ENCODE results near the gene TTBK1.

TTBK1 gene

DNA sequence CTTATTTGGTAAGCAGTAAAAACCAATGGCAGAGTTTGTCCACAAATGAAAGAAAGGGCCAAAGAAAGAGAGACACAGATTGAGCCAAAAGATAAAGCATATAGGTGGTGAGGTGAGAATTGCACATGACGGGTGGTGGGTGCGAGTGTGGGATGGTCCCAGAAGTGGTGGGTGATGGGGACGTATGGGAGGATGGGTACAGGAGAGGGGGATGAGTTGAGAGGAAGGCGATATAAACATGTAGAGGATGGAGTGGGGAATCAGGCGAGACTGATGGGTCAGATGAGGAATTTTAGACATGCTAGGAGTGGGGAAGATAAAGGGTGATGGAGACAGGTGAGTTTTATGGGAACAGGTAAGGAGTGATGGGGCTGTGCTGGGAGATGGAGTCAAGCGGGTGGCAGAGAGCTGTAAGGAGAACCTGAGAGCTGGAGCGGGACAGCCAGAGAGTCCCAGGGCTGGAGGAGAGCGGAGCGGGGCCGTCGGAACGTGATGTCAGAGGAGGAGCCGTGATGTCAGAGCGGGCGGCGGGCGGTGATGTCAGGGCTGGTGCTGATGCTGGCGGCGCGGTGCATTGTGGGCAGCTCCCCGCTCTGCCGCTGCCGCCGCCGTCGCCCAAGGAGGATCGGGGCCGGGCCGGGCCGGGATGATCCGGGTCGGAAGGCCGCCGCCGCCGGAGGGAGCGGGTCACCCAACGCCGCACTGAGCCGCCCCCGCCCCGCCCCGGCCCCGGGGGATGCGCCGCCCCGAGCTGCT, at the start of gene TTBK1:
TSS of gene TTBK1 (plus strand) at position 574 of the 756 bp plus-strand sequence. CDS start 3,180 bp downstream, outside the sequence.
- no peak for DNase-seq (ENCODE audit: low read depth)

DNA sequence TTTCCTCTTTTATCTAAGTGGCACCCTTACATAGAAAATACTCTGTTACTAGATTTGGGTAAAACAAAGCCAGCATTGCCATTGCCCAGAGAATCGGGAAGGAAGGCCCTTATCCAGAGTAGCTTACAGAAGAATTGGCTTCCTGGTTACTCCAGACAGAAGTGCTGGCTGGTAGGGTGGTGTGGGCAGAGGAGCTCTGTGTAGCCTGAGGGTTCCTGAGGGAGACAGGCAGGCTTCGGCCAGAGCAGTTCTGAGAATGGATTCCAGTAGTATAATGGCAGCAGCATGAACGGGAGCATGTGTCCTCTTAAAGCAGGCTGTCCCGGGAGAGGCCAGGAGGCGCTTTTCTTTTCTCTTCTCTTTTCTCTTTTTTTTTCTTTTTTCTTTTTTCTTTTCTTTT, 49.4 kb upstream of the TTBK1 start:
- no peak for DNase-seq (ENCODE audit: low read depth)

DNA sequence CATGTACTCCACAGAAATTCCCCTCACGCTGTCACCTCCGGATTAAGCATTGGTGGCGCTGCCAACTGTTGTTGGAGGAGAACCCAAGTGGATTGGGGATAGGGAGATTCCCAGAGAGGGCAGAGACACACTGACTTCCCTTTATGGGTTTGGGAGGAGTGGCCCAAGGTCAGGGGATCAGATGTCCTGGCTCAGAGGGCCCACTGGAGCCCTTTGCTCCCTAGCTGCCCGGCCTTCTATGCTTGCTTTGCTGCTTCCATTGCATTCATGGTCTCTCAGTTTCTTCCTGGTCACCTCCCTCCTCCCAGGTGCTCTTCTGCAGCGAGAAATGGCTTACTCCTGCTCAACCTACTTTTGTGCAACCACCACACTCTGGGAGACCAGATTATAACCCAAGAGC, 46.9 kb upstream of the TTBK1 start:
- DNase-seq (ENCODE audit: low read depth) = no peak

DNA sequence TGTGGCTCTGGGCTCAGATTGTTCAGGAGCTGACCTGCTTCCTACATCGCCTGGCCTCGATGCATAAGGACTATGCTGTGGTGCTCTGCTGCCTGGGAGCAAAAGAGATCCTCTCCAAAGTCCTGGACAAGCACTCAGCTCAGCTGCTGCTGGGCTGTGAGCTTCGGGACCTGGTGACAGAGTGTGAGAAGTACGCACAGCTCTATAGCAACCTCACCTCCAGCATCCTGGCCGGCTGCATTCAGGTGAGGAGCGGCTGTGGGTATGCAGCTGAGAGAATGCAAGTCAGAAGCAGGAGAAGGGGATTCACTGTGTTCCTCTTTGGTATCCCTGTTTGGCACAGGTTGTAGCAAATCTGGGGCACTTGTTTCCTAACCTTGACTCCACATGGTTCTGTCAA, 43.4 kb upstream of the TTBK1 start:
- no peak for DNase-seq (ENCODE audit: low read depth)

DNA sequence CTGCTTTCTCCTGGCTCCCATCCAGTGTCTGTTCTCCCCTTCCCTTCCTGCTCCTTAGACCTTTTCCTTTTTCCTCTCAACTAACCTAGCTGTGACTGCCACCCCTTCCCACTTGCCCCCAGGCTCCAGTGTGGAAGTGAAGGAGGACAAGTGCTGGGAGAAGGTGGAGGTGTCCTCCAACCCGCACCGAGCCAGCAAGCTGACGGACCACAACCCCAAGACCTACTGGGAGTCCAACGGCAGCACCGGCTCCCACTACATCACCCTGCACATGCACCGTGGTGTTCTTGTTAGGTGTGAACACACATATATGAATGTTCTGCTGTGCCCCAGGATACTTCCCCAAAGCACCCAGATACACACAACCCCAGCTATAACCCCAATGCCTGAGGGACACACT, 42.7 kb upstream of the TTBK1 start:
- DNase-seq (ENCODE audit: low read depth) = no peak

DNA sequence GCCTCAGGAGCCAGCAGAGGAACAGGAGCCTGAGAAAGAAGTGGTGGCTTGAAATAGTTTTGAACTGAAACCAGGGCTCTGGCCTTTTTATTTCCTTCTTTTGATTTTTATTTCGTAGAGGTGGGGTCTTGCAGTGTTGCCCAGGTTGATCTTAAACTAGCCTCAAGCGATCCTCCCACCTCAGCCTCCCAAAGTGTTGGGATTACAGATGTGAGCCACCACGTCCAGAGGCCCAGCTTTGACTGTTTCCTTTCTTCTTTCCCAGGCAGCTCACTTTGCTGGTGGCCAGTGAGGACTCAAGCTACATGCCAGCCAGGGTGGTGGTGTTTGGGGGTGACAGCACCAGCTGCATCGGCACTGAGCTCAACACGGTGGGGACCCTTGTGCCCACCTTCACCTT, 40.8 kb upstream of the TTBK1 start:
- DNase-seq (ENCODE audit: low read depth) = no peak

DNA sequence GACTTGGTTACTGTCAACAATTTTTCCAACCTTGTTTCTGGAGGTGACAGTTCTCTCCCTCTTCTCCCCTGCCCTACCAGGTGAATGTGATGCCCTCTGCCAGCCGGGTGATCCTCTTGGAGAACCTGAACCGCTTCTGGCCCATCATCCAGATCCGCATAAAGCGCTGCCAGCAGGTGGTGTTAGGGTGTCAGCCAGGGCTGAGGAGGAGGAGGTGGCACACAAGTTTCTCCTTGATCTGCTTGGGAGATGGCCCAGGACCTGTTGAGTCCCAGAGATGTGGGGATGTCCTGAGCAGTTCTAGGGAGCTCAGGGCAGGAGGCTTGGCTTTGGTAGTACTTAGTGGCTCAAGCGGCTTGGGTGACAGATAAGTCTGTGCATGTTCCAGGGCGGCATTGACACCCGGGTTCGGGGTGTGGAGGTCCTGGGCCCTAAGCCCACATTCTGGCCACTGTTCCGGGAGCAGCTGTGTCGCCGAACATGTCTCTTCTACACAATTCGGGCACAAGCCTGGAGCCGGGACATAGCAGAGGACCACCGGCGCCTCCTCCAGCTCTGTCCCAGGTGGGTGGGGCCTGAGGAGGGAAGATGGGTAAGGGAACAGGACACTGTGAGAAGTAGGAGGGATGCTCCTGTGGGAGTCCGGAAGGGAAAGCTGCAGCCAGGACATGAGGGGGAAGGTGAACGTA, 40.1 kb upstream of the TTBK1 start:
- DNase-seq (ENCODE audit: low read depth) = no peak

DNA sequence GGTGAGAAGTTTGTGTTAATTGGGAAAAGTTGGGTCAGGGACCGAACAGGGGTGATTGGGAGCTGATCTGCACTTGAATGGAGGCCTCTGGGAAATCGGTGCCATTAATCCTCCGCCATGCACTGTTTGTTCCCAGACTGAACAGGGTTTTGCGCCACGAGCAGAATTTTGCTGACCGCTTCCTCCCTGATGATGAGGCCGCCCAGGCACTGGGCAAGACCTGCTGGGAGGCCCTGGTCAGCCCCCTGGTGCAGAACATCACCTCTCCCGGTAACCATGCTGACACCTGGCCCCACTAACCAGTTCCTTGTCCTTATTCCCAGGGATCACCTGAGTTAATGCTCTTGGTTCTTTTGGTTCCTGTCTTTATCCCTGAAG, 39.6 kb upstream of the TTBK1 start:
- no peak for DNase-seq (ENCODE audit: low read depth)

DNA sequence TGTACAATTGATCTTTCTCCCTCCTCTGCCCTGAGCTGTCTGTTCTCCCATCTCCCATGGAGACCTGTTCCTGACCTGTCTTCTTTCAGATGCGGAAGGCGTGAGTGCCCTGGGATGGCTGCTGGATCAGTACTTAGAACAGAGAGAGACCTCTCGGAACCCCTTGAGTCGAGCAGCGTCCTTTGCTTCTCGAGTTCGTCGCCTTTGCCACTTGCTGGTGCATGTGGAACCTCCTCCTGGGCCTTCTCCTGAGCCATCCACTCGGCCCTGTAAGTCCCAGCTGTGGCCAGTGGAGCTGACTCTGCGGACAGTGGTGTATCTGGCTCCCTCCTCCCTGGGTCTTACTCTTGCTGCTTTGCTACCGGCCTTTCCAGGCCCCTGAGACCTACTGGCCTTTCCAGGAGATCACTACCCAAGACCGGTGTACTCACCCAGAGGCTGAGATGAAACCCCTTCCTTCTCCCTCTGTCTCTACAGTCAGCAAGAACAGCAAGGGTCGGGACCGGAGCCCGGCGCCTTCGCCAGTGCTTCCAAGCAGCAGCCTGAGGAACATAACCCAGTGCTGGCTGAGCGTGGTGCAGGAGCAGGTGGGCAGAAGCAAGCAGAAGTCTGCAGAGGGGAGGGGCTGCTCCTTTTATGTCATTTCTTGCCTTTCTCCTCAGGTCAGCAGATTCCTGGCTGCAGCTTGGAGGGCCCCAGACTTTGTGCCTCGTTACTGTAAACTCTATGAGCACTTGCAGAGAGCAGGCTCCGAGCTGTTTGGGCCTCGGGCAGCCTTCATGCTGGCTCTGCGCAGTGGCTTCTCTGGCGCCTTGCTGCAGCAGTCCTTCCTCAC, 38.8 kb upstream of the TTBK1 start:
- no peak for DNase-seq (ENCODE audit: low read depth)

DNA sequence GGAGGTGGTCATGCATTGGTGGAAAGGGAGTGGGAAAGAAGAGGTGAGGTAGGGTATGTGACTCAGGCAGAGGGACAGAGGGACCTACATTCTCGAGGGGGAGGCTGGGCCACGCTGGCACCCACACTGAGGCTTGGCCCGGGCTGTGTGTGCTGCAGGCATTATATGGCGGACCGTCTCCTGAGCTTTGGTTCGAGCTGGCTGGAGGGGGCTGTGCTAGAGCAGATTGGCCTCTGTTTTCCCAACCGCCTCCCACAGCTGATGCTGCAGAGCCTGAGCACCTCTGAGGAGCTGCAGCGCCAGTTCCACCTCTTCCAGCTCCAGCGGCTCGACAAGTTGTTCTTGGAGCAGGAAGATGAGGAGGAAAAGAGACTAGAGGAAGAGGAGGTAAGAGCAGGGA, 37.4 kb upstream of the TTBK1 start:
- no peak for DNase-seq (ENCODE audit: low read depth)

DNA sequence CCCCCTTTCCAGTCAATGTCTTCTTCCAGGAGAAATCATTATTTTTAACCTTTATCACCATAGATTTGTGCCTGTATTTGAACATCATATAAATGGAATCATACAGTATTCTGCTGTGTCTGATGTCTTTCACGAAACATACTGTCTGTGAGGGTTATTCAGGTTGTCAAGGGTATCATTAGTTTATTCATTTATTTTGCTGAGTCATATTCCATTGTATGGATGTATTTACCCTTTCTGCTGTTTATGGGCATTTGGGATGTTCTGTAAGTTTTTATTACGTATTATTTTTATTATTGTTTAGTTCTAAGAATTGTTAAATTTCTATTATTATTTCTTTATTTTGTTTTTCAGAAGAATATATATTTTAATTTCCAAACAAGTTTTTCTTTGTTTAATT, 36.0 kb upstream of the TTBK1 start:
- no peak for DNase-seq (ENCODE audit: low read depth)

DNA sequence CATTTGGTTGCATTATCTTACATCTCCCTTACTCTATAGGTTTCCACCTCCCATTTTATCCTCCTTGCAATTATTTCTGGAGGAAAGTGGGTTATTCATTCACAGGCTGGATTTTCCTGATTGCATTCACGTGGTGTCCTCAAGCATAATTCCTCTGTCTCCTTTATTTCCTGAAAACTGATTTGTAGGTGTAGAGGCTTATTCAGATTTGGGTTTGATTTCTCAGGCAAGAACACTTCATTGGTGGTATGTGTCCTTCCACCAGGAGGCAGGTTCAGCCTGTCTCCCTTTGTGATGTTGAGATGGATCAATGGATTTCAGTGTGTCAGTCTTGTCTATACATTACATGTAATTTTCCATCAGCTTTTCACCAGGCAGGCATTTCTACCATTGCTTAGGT, 31.3 kb upstream of the TTBK1 start:
- no peak for DNase-seq (ENCODE audit: low read depth)

DNA sequence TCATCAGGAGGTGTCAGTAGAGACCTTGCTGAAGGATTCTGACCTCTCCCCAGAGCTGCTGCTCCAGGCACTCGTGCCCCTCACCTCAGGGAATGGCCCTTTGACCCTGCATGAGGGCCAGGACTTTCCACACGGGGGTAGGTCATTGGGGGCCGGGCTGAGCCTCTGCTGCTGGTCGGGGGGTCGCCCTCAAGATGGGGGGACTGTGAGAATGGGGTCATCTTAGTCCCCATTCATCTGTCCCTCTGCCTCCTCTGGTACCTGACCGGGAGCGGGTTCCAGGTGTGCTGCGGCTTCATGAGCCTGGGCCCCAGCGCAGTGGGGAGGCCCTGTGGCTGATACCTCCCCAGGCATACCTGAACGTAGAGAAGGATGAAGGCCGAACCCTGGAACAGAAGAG, 29.9 kb upstream of the TTBK1 start:
- no peak for DNase-seq (ENCODE audit: low read depth)

DNA sequence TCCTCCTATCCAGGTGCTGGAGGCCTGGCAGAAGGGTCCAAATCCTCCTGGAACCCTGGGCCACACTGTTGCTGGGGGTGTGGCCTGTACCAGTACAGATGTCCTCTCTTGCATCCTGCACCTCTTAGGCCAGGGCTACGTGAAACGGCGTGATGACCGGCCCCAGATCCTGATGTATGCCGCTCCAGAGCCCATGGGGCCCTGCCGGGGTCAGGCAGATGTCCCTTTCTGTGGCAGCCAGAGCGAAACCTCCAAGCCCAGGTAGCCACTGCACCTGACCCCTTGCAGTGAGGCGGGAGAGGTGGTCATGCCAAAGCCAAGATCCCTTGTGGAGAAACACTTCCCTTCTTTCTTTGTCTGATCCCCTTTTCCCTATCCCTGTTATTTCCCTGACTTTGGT, 28.2 kb upstream of the TTBK1 start:
- no peak for DNase-seq (ENCODE audit: low read depth)

DNA sequence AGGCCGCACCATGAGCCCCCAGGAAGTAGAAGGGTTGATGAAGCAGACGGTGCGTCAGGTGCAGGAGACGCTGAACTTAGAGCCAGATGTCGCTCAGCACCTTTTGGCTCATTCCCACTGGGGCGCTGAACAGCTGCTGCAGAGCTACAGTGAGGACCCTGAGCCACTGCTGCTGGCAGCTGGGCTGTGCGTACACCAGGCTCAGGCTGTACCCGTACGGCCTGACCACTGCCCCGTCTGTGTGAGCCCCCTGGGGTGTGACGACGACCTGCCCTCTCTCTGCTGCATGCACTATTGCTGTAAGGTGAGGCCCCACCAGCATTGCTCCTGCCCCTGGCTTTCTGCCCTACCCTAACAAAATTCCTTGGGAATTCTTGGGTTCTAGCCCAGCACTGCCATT, 27.1 kb upstream of the TTBK1 start:
- DNase-seq (ENCODE audit: low read depth) = no peak

DNA sequence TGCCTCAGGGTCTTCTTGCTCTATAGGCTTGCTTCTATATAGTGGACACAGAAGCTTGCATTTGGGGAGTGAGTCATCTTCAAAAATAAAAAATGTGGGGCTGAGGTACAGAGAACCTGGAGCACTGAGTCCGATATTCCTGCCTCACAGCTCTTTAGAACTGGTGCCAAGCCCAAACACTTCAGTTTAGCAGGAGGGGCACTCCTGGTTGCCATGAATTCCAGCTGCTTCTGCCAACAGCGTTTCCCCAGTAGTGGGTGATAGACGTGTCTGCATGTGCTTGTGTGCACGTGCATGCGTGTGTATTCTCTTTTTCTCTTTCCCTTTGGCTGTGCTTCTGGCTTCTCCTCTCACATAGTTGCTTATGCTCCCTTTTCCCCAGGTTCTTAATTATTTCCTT, 25.9 kb upstream of the TTBK1 start:
- DNase-seq (ENCODE audit: low read depth) = no peak

DNA sequence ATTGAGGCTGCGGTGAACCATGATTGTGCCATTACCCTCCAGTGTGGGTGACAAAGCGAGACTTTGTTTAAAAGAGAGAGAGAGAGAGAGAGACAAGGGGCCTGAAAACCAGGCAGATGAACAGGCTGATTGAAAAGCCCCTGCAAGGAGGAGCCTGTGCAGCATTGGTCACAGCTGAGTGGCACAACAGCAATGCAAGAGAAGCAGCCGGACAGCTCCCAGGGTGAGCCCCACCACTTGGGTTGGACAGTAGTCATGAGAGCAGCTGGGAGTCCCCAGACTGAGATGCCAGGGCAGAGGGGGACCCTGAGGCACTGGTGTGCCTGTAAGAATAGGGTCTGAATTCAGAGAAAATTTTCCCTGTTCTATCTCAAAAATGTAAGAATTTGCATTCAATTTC, 24.2 kb upstream of the TTBK1 start:
- no peak for DNase-seq (ENCODE audit: low read depth)

DNA sequence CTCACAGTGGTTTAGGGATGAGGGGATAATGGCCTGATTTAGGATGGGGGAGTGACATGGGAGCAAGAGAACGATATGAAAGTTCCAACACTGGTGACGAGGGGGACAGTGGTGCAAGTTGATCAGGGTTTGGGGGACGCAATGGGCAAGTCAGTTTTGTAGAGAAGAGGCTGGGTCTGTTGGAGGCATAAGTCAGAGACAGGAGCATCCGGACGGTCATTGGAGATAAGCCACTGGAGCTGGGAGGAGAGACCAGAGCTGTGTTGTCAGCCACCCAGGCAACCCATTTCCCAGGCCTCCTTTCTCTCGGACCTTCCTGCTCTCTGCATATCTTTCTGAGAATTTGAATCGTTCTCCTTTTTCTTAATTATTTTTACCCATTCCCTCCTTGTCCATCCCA, 23.5 kb upstream of the TTBK1 start:
- DNase-seq (ENCODE audit: low read depth) = no peak

DNA sequence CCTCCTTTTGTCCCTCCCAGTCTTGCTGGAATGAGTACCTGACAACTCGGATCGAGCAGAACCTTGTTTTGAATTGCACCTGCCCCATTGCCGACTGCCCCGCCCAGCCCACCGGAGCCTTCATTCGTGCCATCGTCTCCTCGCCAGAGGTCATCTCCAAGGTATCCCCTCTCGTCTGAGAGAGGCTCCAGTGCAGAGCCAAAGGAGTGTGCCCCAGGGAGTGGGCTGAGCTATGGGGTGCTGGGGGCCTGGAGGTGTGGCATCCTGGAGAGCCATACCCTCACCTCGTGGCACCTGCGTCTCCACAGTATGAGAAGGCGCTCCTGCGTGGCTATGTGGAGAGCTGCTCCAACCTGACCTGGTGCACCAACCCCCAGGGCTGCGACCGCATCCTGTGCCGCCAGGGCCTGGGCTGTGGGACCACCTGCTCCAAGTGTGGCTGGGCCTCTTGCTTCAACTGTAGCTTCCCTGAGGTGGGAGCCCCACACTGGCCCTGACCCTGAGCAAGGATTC, 22.8 kb upstream of the TTBK1 start:
- DNase-seq (ENCODE audit: low read depth) = no peak

DNA sequence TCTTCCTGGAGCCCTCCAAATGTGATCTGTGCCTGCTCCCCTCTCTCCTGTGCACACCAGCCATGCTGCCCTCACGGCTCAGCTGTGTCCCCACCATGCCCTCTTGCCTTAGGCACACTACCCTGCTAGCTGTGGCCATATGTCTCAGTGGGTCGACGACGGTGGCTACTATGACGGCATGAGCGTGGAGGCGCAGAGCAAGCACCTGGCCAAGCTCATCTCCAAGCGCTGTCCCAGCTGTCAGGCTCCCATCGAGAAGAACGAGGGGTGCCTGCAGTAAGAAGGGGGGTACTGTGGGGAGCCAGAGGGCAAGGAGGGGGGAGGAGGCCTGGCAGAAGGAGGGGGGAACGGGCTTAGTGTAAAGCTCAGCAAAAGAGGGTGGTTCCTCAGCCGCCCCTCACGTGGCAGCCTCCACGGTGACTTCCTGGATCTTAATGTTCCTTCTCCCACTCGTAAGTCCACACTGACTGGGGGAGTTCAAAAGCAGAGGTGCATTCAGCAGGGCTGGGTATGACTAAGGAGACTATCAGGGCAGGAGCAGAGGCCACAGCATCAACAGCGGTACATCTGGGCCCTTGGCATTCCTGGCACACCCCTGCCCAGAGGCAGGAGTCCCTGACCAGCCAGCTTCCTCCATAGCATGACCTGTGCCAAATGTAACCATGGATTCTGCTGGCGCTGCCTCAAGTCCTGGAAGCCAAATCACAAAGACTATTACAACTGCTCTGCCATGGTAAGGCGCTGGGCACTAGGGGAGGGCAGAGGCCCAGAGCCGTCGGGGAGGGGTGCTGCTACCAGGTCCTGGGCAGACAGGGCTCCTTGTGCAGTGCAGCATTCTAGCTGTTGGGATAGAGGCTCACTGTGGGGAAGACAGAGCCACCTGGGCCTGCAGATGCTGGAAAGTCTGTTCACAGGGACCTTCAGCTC, 22.0 kb upstream of the TTBK1 start:
- DNase-seq (ENCODE audit: low read depth) = no peak

DNA sequence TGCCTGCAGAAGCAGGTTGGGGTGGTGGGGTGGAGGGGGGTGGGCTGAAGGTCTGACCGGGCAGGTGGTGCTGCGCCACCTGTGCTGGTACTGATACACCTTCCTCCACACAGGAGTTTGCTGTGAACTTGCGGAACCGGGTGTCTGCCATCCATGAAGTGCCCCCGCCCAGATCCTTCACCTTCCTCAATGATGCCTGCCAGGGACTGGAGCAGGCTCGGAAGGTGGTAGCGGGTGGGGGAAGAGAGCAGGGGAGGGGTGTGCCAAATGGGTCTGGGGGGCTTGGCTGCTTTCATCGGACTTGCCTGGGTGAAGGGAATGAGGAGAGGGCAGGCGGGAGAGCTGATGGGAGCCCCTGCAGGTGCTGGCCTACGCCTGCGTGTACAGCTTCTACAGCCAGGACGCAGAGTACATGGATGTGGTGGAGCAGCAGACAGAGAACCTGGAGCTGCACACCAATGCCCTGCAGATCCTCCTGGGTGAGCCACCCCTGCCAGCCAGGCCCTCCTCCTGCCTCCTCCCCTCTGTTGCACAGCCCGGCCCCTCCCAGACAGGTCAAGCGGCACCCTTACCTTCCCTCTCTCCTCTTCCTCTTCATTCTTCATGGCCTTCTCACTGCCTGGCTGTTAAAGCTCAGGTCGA, 20.7 kb upstream of the TTBK1 start:
- no peak for DNase-seq (ENCODE audit: low read depth)
